GM18508 (cell line): Measurements from ENCODE around the gene FAM120A.
"Not testable (repeated sequence)": the region's sequence is repeated elsewhere in the genome, so short reads cannot be mapped to it uniquely, and the experiment has no call there.

Source experiments
- ATAC-seq: cut with Tn5 transposase; IDR thresholded peaks from one replicate; pipeline ENCODE4 v1.9.1; 2021; ENCODE audit warnings: moderate number of reproducible peaks; ENCODE audit not compliant: insufficient read depth, unreplicated experiment

The FAM120A gene, protein sequence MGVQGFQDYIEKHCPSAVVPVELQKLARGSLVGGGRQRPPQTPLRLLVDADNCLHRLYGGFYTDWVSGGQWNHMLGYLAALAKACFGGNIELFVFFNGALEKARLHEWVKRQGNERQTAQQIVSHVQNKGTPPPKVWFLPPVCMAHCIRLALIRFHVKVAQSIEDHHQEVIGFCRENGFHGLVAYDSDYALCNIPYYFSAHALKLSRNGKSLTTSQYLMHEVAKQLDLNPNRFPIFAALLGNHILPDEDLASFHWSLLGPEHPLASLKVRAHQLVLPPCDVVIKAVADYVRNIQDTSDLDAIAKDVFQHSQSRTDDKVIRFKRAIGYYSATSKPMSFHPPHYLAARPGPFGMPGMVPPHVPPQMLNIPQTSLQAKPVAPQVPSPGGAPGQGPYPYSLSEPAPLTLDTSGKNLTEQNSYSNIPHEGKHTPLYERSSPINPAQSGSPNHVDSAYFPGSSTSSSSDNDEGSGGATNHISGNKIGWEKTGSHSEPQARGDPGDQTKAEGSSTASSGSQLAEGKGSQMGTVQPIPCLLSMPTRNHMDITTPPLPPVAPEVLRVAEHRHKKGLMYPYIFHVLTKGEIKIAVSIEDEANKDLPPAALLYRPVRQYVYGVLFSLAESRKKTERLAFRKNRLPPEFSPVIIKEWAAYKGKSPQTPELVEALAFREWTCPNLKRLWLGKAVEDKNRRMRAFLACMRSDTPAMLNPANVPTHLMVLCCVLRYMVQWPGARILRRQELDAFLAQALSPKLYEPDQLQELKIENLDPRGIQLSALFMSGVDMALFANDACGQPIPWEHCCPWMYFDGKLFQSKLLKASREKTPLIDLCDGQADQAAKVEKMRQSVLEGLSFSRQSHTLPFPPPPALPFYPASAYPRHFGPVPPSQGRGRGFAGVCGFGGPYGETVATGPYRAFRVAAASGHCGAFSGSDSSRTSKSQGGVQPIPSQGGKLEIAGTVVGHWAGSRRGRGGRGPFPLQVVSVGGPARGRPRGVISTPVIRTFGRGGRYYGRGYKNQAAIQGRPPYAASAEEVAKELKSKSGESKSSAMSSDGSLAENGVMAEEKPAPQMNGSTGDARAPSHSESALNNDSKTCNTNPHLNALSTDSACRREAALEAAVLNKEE

DNA sequence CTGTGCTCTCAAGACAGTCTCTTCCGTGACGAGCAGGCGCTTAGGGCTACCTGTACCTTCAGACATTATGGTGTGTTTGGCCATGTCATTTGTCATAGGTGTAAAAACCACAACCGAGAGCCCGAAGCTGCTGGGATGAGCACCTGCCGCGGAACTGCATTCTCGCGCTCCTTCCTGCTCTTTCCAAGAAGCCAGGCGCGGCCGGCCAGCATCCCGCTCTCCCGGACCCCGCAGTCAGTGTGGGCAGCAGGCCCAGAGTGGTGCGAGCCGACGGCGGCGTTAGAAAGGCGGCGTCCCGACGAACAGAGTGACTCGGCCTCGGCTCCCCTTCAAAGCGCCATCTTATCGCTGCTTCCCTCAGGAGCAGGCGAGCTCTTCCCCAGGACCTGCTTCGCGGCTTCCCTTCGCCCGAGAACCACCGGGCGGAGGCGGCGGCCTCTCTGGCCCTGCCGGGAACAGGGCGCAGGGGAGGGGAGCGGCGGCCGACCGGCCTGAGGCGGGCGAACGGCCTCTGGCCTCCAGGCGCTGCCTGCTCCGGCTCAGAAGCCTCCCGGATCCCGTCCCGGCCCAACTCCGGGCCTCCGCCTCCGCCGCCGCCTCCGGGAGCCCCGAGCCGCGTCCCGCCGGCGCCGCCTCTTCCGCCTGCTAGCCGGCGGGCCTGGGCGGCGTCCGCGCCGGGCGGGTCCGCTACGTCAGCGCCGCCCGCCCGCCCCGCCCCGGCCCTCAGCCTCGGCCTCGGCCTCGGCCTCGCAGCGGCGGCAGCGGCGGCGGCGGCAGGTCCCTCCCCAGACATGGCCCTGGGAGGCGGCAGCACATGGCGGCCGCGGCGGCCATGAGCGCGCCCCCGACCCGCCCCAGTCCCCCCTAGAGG, at the start of gene FAM120A:
Gene FAM120A (plus strand): TSS at position 741 of the 871 bp plus-strand sequence. CDS start 231 bp downstream, outside the sequence.
- no peak for ATAC-seq

DNA sequence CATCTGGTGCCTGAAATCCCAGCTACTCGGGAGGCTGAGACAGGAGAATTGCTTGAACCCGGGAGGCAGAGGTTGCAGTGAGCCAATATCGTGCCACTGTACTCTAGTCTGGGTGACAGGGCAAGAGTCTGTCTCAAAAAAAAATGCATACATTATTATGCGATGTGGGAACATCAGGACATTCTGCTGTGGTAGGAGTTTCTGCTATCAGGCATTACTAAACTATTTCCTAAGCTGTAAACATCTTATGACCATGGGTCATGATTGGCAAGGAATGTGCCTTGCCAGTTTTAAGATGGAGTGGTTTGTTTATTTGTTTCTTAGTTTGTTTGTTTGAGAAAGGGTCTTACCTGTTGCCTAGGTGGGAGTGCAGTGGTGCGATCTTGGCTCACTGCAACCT, 45.1 kb upstream of the FAM120A start:
- ATAC-seq: no peak

DNA sequence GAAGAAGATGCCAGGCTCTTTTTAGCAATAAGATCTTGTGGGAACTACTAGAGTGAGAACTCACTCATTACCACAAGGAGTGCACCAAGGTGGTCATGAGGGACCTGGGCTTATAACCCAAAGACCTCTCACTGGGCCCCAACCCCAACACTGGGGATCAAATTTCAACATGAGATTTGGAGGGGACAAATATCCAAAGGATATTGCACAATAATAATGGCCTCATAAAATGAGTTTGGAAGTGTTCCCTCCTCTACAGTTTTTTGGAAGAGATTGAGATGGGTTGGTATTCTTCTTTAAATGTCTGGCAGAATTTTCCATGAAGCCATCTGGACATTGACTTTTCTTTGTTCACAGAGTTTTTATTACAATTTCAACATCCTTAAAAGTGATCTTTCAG, 38.0 kb upstream of the FAM120A start:
- no peak for ATAC-seq

DNA sequence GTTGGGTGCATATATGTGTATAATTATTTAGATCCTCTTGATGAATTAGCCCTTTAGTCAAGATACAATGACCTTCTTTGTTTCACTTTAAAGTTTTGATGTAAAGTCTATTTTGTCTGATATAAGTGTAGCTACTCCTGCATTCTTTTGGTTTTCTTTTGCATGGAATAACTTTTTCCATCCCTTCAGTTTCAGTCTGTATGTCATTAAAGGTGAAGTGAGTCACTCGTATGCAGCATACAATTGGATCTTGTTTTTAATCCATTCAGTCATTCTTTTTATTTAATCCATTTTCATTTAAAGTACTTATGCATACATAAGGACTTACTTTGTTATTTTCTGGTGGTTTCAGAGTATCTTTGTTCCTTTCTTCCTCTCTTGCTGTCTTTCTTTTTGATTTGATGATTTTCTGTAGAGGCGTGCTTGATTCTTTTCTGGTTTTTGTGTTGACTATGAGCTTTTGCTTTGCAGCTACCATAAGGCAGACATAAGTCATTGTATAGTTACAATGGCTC, 36.3 kb upstream of the FAM120A start:
- no peak for ATAC-seq

DNA sequence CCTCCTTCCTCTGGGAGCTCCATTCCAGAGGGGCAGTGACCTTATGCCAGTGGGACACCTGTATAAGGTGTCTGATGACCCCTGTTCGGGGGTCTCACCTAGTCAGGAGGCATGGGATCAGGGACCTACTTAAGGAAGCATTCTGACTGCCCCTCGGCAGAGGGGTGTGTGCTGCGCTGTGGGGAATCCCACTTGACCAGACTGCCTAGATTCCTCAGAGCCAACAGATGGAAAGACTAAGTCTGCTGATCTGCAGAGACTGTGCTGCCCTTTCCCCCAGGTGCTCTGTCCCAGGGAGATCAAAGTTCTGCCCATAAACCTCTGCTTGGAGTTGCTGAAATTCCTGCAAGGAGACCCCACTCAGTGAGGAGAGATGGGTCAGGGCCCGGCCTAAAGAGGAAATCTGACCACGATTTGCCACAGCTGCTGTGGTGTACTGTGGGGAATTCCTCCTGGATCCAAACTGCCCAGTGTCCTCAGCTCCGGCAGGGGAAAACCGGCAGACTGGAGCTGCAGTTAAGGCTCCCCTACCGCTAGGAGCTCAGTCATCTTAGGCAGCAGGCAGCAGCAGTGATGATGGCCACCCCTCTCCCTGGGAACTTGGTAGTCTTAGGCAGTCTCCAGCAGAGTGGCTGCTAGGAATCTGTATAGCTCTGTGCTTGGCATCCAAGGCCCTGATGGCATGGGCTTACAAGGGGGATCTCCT, 34.8 kb upstream of the FAM120A start:
- no peak for ATAC-seq

DNA sequence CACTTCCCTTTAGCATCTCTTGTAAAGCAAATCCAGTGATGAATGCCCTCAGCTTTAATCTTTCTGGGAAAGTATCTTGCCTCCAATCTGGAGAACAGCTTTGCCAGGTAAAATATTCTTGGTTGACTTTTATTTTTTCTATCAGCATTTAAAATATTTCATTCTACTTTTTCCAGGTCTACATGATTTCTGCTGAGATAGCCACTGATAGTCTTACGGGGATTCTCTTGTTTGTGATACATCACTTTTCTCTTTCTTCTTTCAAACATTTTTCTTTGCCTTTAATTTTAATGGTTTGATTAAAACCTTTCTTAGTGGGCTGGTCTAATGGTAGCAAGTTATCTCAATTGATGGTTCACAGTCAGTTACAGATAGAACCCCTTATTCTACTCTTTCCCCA, 33.9 kb upstream of the FAM120A start:
- ATAC-seq: no peak

DNA sequence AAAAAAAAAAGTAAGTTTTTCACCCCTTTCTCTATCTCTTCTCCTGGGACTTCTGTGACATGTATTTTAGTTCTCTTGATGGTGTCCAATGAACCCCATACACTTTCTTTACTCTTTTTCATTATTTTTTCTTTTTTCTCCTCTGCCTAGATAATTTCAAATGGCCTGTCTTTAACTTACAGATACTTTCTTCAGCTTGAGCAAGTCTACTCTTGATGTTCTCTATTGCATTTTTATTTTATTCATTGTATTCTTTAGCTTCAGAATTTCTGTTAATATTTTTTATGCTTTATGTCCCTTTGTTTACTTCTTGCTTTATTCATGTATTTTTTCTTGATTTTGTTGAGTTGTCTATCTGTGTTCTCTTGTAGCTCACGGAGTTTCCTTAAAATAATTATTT, 32.5 kb upstream of the FAM120A start:
- no peak for ATAC-seq

DNA sequence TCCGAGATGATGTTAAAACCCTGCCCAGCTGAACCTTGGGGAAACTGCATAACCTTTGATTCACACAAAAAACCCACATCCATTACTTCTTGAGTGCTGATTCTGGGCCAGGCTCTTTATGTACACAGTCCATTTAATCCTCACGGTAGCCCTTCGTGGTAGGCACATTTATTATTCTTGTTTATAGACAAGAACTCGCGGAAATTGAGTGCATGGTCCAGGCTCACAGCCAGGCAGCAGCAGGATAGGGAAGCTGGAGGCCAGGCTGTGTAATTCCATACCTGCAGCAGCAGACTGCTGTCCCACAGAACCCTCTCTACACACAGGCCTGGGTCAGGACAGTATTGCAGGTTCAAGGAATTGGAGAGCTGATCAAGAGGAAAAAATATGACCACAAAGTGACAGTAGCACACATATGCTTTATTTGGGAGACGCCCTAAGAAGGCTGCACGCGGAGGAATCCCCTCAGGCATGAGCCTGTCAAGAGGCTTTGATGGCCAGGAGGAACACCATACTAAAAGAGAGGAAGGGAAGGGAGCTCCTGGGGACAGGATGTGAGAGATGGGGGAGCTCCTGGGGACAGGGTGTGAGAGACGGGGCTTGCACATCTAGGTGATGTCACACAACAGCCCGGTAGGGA, 28.4 kb upstream of the FAM120A start:
- ATAC-seq: no peak

DNA sequence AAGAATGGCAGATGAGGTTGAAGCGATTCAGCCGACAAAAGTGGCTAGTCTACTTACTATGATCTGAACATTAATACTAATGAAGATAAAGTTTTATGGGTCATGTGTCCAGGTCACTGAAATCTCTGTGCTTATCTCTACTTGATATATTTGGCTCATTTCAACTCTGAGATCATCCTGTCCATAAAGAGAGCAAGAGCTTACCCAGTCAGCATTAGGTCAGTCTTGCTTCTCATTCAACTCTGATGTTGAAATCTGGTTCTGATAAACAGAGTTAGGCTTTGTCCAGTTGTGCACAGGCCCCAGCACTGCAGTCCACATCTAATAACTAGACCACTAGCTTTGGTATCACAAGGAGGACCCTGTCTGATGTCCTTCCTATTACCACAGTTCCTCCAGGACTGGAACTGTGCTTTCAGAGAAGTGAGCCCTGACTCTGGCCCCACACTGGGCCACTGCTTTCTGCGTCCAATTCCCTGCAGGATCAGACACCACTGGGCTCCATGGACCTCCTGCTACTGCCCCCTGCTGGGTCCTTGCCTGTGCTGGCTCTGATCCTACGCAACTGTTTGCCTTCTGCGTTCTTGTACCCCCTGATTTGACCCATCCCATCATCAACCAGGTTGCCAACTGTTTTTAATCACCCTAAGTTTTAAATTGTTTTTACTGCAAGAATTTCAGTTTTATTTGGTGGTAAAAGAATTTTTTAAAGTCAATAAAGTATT, 23.7 kb upstream of the FAM120A start:
- ATAC-seq: no peak

DNA sequence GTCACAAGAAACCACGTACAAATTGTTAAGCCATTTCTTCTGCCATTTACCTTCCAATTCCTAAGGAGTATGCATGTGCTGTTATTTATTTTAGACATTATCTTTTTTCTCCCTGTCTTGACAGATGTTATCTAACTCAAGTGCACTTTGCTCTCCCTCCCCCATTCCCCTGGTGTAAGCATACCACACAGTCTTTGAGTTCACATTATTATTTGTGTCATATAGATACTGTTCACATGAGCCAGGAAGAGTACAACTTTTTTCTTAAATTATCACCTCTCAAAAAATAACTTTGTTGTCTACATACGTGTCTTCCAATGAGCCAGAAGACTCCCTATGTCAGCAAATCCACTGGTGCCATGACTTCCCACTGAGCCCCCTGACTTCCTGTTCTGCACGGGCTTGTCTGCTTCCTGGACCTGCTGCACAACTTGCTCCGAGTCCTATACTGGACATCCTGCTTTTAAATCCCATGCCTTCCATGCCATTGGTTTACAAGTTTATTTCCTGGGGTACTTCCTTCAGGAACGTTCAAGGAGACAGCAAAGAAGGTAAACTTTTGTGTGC, 19.9 kb upstream of the FAM120A start:
- no peak for ATAC-seq

DNA sequence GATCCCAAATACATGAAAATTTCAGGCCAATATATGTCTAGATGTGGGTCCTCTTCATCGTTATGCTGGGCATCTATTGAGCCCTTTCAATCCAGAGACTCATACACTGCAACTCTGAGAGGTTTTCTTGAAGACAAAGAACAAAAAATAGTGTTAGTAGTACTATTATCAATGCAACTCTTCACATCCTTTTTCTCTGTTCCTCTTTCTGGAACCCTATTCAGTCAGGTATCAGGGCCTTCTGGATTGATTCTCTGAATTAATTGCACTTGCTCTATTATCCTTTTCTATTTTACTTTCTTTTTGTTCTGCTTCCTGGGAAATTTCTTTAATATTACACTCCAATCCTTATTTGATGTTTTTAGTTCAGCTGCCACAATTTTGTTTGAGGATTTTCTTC, 18.5 kb upstream of the FAM120A start:
- no peak for ATAC-seq

DNA sequence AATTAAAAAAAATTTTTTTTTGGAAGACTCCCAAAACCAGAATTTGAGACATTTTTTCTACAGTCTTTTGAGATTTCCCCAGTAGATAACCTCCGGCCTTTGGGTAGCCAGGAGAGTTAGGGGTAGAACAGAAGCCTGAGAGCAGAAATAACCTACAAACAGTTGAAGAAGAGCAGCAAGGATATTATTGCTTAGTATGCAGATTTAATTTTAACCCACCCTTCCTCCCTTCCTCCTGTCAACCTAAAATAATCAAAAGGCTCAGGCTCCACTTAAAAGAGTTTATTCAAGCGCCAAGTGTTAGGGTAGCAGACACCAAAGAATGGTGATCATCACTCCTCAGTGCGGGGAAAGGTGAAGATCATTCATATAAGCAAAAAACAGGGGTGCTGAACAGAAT, 17.4 kb upstream of the FAM120A start:
- ATAC-seq: no peak

DNA sequence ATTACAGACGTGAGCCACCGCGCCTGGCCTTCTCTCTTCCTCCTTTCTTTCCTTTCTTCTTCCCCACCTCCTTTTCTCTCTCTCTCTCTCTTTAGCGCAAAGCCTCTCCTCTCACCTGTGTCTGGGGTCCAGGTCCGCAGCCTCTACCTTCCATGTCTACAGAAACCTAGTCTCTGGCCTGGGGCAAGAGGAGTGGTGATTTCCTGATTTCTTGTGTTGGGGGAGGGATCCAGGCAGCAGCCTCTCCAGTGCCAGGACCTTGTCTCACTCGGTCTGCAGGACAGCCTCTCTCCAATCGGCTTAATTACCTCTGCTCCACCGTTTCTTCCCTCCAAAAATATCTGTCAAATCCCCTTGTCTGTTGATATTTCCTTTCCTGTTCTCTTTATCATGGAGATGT, 16.1 kb upstream of the FAM120A start:
- no peak for ATAC-seq

DNA sequence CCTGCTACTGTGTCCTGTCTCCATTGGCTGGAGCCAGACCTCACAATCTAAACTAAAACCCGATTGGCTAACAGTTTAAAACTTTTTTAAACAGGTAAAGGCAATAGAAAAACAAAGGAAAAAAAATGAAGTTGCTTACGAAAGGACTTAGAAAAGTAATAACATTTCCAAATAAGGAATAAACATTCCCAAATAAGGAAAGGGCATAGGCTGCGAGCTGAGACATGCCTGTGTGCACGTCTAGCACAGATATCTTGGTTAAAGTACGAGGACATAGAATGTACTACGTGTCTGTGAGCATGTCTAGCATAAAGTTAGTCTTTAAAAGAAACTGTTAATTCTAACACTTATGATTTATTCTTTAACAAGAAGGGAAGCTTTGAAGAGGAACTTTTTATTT, 15.3 kb upstream of the FAM120A start:
- ATAC-seq: no peak

DNA sequence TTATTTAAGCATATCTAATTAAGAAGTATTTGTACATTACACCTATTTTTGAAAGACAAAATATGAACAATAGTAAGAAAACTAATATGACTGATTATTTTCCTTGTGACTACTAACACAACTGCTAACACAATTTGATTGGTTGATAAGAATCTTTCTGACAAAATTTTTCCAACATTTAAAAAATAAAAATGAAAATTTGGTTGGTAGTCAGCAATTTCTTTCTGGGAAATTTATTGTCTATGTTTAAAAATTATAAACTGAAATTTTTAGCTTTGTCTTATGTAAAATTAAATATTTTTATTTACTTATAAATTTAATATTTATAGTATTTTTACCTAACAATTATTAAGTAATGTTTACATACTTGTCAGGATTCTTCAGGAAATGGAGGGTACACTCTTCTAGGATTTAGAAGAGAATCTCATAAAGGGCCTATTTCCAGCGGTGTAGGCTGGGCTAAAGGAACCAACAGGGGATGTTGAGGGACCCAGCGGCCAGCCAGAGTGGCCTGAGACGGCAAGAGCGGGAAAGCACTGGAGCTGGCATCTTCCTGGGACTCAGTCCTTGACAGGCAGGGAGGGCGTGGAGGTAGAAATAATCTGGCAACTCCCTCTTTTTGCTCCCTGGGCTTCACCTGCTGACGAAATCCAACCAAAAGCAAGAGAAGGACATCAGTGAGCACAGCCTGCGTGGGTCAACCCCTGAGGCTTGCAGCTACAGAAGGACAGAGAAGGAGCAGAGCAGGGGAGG, 14.7 kb upstream of the FAM120A start:
- no peak for ATAC-seq

DNA sequence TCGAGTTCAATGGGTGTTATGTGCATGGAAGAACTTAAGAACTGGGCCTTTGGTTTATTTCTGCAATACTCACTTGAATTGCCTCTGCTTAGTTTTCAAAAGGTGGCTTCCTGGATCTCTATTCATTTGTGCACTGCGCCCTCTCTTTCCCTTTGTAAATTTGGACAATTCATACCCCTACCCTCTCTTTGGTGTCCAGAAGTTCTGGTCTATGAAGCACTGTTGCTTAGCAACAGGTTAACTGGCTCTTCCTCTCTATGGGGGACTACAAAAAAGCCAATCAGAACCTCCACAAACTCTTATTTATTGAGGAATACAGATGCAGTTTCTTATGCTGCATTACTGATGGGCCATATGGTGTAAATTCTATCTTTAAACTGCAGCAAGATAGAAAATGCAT, 13.5 kb upstream of the FAM120A start:
- ATAC-seq: no peak

DNA sequence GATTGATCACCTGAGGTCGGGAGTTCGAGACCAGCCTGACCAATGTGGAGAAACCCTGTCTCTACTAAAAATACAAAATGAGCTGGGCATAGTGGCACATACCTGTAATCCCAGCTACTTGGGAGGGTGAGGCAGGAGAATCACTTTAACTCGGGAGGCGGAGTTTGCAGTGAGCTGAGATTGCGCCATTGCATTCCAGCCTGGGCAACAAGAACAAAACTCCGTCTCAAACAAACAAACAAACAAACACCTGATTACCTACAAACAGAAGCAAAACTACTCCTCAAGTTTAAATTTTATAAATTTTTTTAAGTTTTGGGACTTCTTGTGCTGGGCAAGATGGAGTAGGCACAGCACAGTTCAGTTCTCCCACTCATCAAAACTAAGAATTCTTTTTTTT, 12.2 kb upstream of the FAM120A start:
- ATAC-seq: not testable (repeated sequence)
